Stimulated activated CD4-positive, alpha-beta T cell treated with anti-CD3 and anti-CD28 coated beads, Interleukin-4, amount 100 ng/mL, for 24 hours (primary cell): ENCODE results near the gene PRELID2.
"Not testable (repeated sequence)": the region's sequence is repeated elsewhere in the genome, so short reads cannot be mapped to it uniquely, and the experiment has no call there.

Source experiments
- DNase-seq: peaks from one replicate; pipeline ENCODE4 v3.0.0-alpha.2; 2020

The PRELID2 gene

DNA sequence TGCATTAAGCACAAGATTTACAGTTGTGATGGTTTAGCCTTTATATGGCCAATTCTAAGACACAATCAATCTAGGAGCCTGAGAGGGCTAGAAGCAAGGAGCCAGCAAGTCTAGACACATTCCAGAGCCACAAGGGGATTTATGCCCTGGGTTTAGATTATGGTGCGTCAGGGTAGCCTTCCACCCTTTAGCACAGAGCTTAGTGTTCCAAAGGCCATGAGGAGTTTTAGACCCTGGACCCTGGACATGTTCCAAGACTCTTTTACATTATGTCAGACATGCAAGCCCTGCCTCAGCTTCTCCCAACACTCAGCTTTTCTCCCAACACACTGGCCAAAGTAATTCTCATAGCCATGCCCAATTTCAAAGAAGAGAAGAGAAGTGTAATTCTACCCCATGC, 105.2 kb downstream of the PRELID2 start:
- DNase-seq: not testable (repeated sequence)

DNA sequence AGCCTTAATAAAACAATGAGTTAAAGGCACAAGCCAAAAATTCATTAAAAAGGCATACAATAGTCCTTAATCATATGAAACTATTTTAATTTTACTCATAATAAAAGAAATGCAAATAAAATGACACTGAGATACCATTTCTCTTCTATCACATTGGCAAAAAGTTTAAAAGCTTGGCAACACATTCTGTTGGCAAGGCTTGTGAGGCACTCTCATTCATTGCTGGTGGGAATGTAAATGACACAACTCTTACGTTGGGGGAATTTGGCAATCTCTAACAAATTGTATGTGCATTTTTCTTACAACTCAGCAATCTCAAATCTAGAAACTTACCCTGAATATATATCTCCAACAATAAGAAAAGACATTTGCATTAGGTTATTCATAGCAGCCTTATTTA, 111.6 kb downstream of the PRELID2 start:
- no peak for DNase-seq

DNA sequence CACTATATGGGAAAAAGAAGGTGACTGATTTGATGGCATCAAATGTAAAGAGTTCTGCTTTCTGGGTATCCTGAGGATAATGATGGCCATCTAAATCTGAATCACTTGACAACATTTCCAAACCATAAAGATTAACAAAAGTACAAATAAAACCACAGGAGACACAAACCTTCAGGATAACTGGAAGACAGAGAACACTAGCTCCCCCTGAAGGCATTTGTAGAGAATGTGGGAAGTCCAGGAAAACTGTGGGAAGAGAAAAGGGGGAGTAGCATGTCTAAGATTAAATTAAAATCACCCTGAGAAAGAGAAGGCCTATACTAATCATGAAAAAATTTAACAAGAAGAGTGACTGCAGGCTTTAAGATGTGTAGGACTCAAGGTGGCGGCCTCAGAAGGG, 116.2 kb downstream of the PRELID2 start:
- DNase-seq: no peak

DNA sequence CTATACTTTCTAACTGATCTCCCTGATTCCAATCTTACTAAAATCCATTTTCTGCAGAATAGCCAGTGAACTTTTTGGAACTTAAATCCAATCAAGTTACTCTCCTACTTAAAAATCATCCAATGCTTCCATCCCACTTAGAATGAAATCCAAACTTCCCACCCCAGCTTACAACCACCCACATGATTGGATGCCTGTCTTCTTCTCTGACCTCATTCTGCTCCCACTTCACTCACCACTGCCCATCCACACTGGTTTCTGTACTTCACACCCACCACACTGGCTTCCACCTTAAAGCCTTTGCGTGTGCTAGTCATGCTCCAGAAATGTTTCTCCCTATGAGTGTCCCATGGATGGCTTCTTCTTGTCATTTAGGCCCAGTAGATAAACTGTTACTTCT, 119.7 kb downstream of the PRELID2 start:
- no peak for DNase-seq

DNA sequence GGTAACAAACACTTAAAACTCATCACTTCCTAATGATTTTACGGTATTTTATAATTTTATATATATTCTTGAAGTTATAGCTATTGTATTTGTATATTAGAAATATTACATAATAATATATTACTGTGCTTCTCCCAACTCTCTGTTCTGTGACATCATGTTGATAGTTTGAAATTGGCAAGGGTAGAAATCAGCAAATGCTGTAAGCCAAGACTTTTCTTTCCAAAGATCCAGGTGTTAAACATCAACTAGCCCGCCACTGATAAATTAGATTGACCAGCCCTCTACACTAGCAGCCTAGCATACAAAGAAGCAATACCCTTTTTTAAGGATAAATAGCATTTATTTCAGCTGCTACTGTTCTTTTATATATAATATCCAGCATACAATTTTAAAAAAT, 122.9 kb downstream of the PRELID2 start:
- no peak for DNase-seq

DNA sequence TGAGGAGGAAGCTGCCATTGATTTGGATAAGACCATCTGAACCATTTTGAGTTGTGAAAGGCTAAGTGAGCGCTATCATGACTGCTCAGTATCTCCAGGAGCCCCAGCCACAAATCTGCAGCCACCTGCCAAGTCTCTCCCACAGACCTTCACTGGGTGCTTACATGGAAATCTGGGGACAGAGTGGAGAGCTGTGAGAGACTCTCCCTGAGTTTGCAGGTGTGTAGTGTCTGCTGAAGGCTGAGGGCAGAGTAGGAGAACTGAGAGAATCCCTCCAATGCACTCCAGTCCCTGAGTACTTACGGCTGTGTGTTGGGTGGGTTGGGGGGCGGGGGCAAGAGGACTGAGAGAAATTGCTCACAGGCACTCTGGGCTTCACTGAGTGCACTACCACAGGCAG, 123.7 kb downstream of the PRELID2 start:
- no peak for DNase-seq
